K562 (cell line): ENCODE data around the gene FIZ1. TPM values are rescaled to one million over a fixed set of nuclear protein-coding genes. Genes with fewer than 3 reads are reported as not detected.
A peak's percentile ranks its signal among the peaks of the same experiment; 100 is the strongest.

ENCODE experiments used
- ATAC-seq: fragments of 200-7000 bp; cut with Tn5 transposase; 3 replicates; pipeline ENCODE4 v1.9.1; 2020; ENCODE audit warnings: moderate library complexity
- BruUV-seq: library from RNA; stranded (reverse); fragments of 400-500 nt; replicated peaks from 2 replicates; lab custom pipeline; 2021; lab: Mats Ljungman, UMichigan
- CTCF ChIA-PET: fragments of 300-600 bp; formaldehyde crosslinking; extraction: SDS; loops from one replicate; lab custom pipeline; 2021; ENCODE audit warnings: low intra/inter-chr PET ratio; lab: Yijun Ruan, JAX
- POLR2A ChIA-PET: fragments of 300-600, 350-650 bp; sonication (Branson Sonifier 250); formaldehyde crosslinking; extraction: SDS; loops from one replicate; lab custom pipeline; 2021; ENCODE audit warnings: antibody characterized with exemption, inconsistent platforms; lab: Yijun Ruan, JAX
- DNase-seq, 4 experiments: peaks; one replicate each; pipeline versions ENCODE4 v3.0.0 to v3.0.0-alpha.2; 2011 to 2018; ENCODE audit warnings: low spot score in 3 of 4, mixed read lengths in 3 of 4; ENCODE audit errors: extremely low read depth in 1 of 4
- FAIRE-seq: peaks from 2 replicates; lab custom pipeline; 2011; peaks lifted over from hg19 to GRCh38; lab: Jason Lieb, UNC
- H2AFZ ChIP-seq: 2 replicates; pipeline ENCODE4 v1.6.0; 2011; ENCODE audit warnings: low read depth, low read length, control low read depth, inconsistent platforms
- H3K27ac ChIP-seq: fragments of 200-600 bp; 3 replicates; pipeline ENCODE4 v1.8.0; 2011; ENCODE audit warnings: low read depth, mild to moderate bottlenecking, control low read depth, inconsistent platforms, low read length, moderate library complexity, mixed read lengths; ENCODE audit errors: extremely low read depth
- H3K27me3 ChIP-seq, 2 experiments: fragments of 300-600 bp in 1 of 2; 2 replicates in 1 of 2; 3 replicates in 1 of 2; pipeline versions ENCODE4 v1.6.0 to v1.8.0; 2011; ENCODE audit warnings: inconsistent platforms in 2 of 2, low read length in 2 of 2, mild to moderate bottlenecking in 1 of 2, mixed read lengths in 1 of 2, moderate library complexity in 1 of 2; ENCODE audit not compliant: control insufficient read depth in 2 of 2, insufficient read depth in 2 of 2
- H3K36me3 ChIP-seq: fragments of 300-600 bp; 3 replicates; pipeline ENCODE4 v1.8.0; 2011; ENCODE audit warnings: mild to moderate bottlenecking, low read length, inconsistent platforms; ENCODE audit not compliant: control insufficient read depth, insufficient read depth
- H3K4me1 ChIP-seq, 2 experiments: fragments of 200-600 bp in 1 of 2; replicated peaks in 1 of 2; 2 replicates in 1 of 2; 3 replicates in 1 of 2; pipeline versions ENCODE4 v1.5.1 to v1.8.0; 2011; ENCODE audit warnings: inconsistent platforms in 2 of 2, low read length in 2 of 2, mild to moderate bottlenecking in 1 of 2, mixed read lengths in 1 of 2, moderate library complexity in 1 of 2; ENCODE audit not compliant: control insufficient read depth in 2 of 2, insufficient read depth in 2 of 2
- H3K4me2 ChIP-seq: 2 replicates; pipeline ENCODE4 v1.6.1; 2011; ENCODE audit warnings: low read length, control low read depth, inconsistent platforms, mixed read lengths; ENCODE audit not compliant: insufficient read depth
- H3K4me3 ChIP-seq: fragments of 200-600 bp; sonication (generic), shearing (Covaris generic); 2 replicates; pipeline ENCODE4 v1.5.1; 2016; ENCODE audit warnings: control low read depth, inconsistent platforms
- H3K79me2 ChIP-seq: fragments of 200-600 bp; 3 replicates; pipeline ENCODE4 v1.8.0; 2011; ENCODE audit warnings: low read length, inconsistent platforms; ENCODE audit not compliant: control insufficient read depth, insufficient read depth
- H3K9ac ChIP-seq, 2 experiments: 2 replicates each; pipeline versions ENCODE4 v1.6.0 to v1.6.1; 2011; ENCODE audit warnings: low read depth in 2 of 2, low read length in 2 of 2, control low read depth in 1 of 2, inconsistent platforms in 1 of 2, mild to moderate bottlenecking in 1 of 2, mixed read lengths in 1 of 2; ENCODE audit not compliant: insufficient read depth in 1 of 2
- H3K9me1 ChIP-seq: one replicate; pipeline ENCODE4 v1.6.0; 2011; ENCODE audit warnings: inconsistent platforms, mild to moderate bottlenecking, low read length, moderate library complexity; ENCODE audit not compliant: control insufficient read depth, insufficient read depth
- H3K9me3 ChIP-seq: replicated peaks from 2 replicates; pipeline ENCODE4 v1.5.1; 2011; ENCODE audit warnings: low read depth, low read length, inconsistent platforms; ENCODE audit not compliant: control insufficient read depth, insufficient read depth
- H4K20me1 ChIP-seq: replicated peaks from 2 replicates; pipeline ENCODE4 v1.6.1; 2011; ENCODE audit warnings: low read length, inconsistent platforms, mixed read lengths; ENCODE audit not compliant: control insufficient read depth, insufficient read depth
- ATF1 ChIP-seq, 2 experiments: fragments of 450-650 bp in 1 of 2; IDR thresholded peaks; 2 replicates each; pipeline ENCODE4 v1.6.1; 2016; ENCODE audit warnings: missing compliant biosample characterization in 1 of 2, missing genetic modification characterization in 1 of 2
- FOS ChIP-seq: IDR thresholded peaks from 3 replicates; pipeline ENCODE4 v1.6.1; 2011; ENCODE audit not compliant: insufficient read length; ENCODE audit errors: extremely low read depth
- FOXJ3 ChIP-seq: sonication (generic); formaldehyde crosslinking; IDR thresholded peaks from 2 replicates; pipeline ENCODE4 v1.4.0; 2020; ENCODE audit warnings: mild to moderate bottlenecking, missing genetic modification reagents
- HDAC1 ChIP-seq, 2 experiments: fragments of 450-650 bp; IDR thresholded peaks; 2 replicates each; pipeline ENCODE4 v1.6.1; 2016 to 2017; ENCODE audit warnings: inconsistent platforms in 1 of 2, mild to moderate bottlenecking in 1 of 2, moderate library complexity in 1 of 2
- HDGF ChIP-seq: fragments of 450-650 bp; IDR thresholded peaks from 2 replicates; pipeline ENCODE4 v1.6.1; 2016
- SETDB1 ChIP-seq: IDR thresholded peaks from one replicate; pipeline ENCODE4 v1.6.1; 2012; ENCODE audit warnings: low read length, control low read depth, inconsistent platforms
- SIN3B ChIP-seq: fragments of 450-650 bp; IDR thresholded peaks from 2 replicates; pipeline ENCODE4 v1.6.1; 2017; ENCODE audit warnings: low read depth, mild to moderate bottlenecking, moderate library complexity
- SRSF1 ChIP-seq: fragments of 200-400 bp; formaldehyde crosslinking; IDR thresholded peaks from 2 replicates; pipeline ENCODE4 v1.6.1; 2017; ENCODE audit warnings: mild to moderate bottlenecking, low read depth, low read length, moderate library complexity
- TEAD4 ChIP-seq, 2 experiments: sonication (generic) in 1 of 2; formaldehyde crosslinking in 1 of 2; IDR thresholded peaks; 2 replicates each; pipeline versions ENCODE4 v1.6.1 to v1.8.0; 2012 to 2022; ENCODE audit warnings: borderline replicate concordance in 1 of 2, inconsistent platforms in 1 of 2, low read length in 1 of 2, mild to moderate bottlenecking in 1 of 2, missing genetic modification reagents in 1 of 2
- ZBTB12 ChIP-seq: fragments of 250-450 bp; sonication (Bioruptor Pico); IDR thresholded peaks from 2 replicates; pipeline ENCODE4 v1.4.0; 2020
- ZBTB7A ChIP-seq: IDR thresholded peaks from 2 replicates; pipeline ENCODE4 v1.6.1; 2011; ENCODE audit warnings: low read depth, mild to moderate bottlenecking, low read length, moderate library complexity, borderline replicate concordance; ENCODE audit not compliant: control insufficient read depth
- ZNF740 ChIP-seq, 3 experiments: fragments of 200-800 bp in 1 of 3; sonication (Bioruptor generic) in 1 of 3; sonication (generic) in 1 of 3; formaldehyde crosslinking in 1 of 3; IDR thresholded peaks; 2 replicates each; pipeline versions ENCODE4 v1.6.1 to v1.8.0; 2016 to 2022; ENCODE audit warnings: mild to moderate bottlenecking in 2 of 3, missing compliant biosample characterization in 2 of 3, missing genetic modification characterization in 2 of 3, missing genetic modification reagents in 1 of 3
- WGBS: fragments of 100-300 bp; shearing (Covaris generic); methylation state at CpG from one replicate; pipeline ENCODE4 v1.1.6; 2016; ENCODE audit warnings: low coverage, mixed read lengths; ENCODE audit not compliant: insufficient coverage; ENCODE audit errors: missing lambda C conversion rate; 5-methylcytosine and 5-hydroxymethylcytosine counted together
- in situ Hi-C: fragments of 300-500 bp; cut with MboI; formaldehyde crosslinking; loops from 4 replicates; pipeline ENCODE4 v1.15.0; 2018; ENCODE audit warnings: inconsistent platforms, mixed read lengths
- intact Hi-C: fragments of 100-400 bp; cut with micrococcal nuclease; formaldehyde crosslinking; loops from 2 replicates; pipeline ENCODE4 v1.14.2; 2022
- polyA plus RNA-seq, 8 experiments: library from polyadenylated mRNA; depleted of rRNA in 4 of 8; stranded (reverse) in 5 of 8; unstranded in 3 of 8; fragments of >200 nt; fragmentation: Nextera tagmentation in 2 of 8; fragmentation: Illumina TruSeq in 1 of 8; extraction: Ambion mirVana in 2 of 8; extraction: Trizol in 1 of 8; gene quantifications; 2 replicates each; pipeline versions ENCODE4 v1.2.1 to v1.2.3, GENCODE V29; 2011 to 2014; ENCODE audit warnings: inconsistent platforms in 1 of 8, missing spikeins in 1 of 8
- total RNA-seq, 7 experiments: library from RNA; depleted of rRNA in 6 of 7; stranded (reverse); fragments of >200 nt in 6 of 7; fragmentation: Illumina TruSeq in 2 of 7; extraction: Trizol in 2 of 7; gene quantifications; 2 replicates each; pipeline versions ENCODE4 v1.2.1 to v1.2.3, GENCODE V29; 2011 to 2021; ENCODE audit warnings: low replicate concordance in 1 of 7
- TF ChIP-seq, protein P1 (sequence below): fragments of 250-450 bp; sonication (Bioruptor Pico); IDR thresholded peaks from 2 replicates; pipeline ENCODE4 v1.5.0; 2020; ENCODE audit warnings: mild to moderate bottlenecking

The FIZ1 gene
- total and polyA plus RNA-seq, 9 of the 15 experiments (the other 6 are each of a cell fraction or from before 2014, with no cell fraction given): 0.79 to 17.5 (median 5.5) TPM

GRCh38 chr19:55599842-55600661 is 735 bp upstream of the FIZ1 start, which contains the start of gene ZNF524 (continued):
- TF ChIP-seq TEAD4 (IDR thresholded peaks at IDR 0.05; ENCODE audit: low read length): no peak; the same call in 1 of the 2 replicates
- TF ChIP-seq TEAD4 (CRISPR knock-in tag; IDR thresholded peaks at IDR 0.05; ENCODE audit: borderline replicate concordance): no peak
- no peak for TF ChIP-seq SRSF1
- no peak for TF ChIP-seq HDGF
- TF ChIP-seq, all 486 proteins: peak for 121

DNA sequence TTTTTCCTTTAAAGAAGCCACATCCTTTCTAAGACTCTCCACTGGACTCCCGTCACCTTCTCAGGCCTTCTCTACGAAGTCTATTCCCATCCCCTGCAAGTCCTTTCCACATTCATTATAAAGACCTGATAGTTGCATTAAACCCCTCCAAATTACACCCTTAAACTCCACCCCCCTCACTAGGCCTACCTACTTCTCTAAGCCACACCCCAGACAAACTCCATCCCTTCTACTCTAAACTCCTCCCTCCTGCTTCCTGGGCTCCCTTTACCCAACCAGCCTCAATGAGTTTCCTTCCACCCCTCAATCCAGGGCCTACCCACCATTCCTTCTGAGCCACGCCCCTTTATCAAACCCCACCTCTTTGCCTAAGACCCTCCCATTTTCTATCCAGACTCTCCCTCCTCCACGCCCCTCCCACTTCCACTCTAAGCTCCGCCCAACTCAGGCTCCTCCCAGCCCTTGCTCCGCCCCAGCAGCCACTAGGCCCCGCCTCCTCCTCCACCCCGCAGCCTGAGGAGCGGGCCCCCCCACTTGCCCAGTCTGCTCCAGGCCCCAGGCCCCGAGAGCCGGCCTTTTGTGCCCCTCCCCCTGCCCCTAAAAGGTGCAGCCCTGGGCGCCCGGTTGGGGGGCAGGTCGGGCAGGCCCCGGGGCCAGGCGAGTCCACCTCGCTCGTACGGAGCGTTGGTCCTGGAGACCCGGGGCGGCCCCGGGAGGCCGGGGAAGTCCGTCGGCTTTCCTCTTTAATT is 424 bp downstream of the FIZ1 start:
- BruUV-seq: no TSS peak
- 5% methylated on average over 18 of the region's 26 CpGs for WGBS
- Histone ChIP-seq H3K9me3 (peaks cover 5% of the 10 kb centered on the region; the same call in 1 of the 2 replicates), H3K4me3 (peak overlapping the region; percentile 60), H3K36me3 (peaks cover 26% of the 10 kb centered on the region; the same call in 2 of the 3 replicates), H3K9me1 (no peaks in the 10 kb centered on the region), H3K9ac (peak overlapping the region; percentile 96 to 99), H3K27ac (peak overlapping the region; percentile 100), H3K4me1 (peaks cover 22 to 35% of the 10 kb centered on the region in 2 experiments; a peak in 4 of 5 replicates), H3K27me3 (no peaks in the 10 kb centered on the region), H3K79me2 (peaks cover 18% of the 10 kb centered on the region), H2AFZ (peak overlapping the region; percentile 100), H3K4me2 (peak overlapping the region; percentile 99), H4K20me1 (no peaks in the 10 kb centered on the region)
- in situ Hi-C loops: no loop called here
- POLR2A ChIA-PET: interaction anchor here (0.6 to 3.4 kb wide), 18 partner anchors 11 to 514 kb away, joined by 3 to 22 read pairs (median 4); partner anchors contain the start of genes U2AF2 and ZNF579
- peak; percentile 87 for ATAC-seq
- peak; percentile 86 to 93 (median 92) for DNase-seq
- intact Hi-C loops: no loop called here
- peak; percentile 97 for FAIRE-seq
- CTCF ChIA-PET: no interaction called here
- TF ChIP-seq SETDB1 (no peak), FOS (no peak), ATF1 (CRISPR knock-in tag; IDR thresholded peaks at IDR 0.05) (no peak), ATF1 (tag; IDR thresholded peaks at IDR 0.05) (no peak), ZBTB7A (0 out of 2 replicates have a peak, but pooled peaks have one; percentile 48), HDAC1 (IDR thresholded peaks at IDR 0.05) (peak in 1 of 2 experiments; percentile 6; a peak in 2 of 4 replicates), ZBTB12 (CRISPR knock-in tag) (no peak), SIN3B (peak; percentile 91), ZNF740 (CRISPR knock-in tag; IDR thresholded peaks at IDR 0.05) (peak; percentile 97), ZNF740 (tag; IDR thresholded peaks at IDR 0.05) (peak in 1 of 2 experiments; percentile 98; a peak in 2 of 4 replicates), FOXJ3 (CRISPR knock-in tag) (no peak)
- TF ChIP-seq, protein P1, sequence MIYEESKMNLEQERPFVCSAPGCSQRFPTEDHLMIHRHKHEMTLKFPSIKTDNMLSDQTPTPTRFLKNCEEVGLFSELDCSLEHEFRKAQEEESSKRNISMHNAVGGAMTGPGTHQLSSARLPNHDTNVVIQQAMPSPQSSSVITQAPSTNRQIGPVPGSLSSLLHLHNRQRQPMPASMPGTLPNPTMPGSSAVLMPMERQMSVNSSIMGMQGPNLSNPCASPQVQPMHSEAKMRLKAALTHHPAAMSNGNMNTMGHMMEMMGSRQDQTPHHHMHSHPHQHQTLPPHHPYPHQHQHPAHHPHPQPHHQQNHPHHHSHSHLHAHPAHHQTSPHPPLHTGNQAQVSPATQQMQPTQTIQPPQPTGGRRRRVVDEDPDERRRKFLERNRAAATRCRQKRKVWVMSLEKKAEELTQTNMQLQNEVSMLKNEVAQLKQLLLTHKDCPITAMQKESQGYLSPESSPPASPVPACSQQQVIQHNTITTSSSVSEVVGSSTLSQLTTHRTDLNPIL (CRISPR knock-in tag): no peak
